ENCODE data around the gene FOLR2. TPM values are rescaled to one million over a fixed set of nuclear protein-coding genes. Genes with fewer than 3 reads are reported as not detected.

FOLR2 gene
- total RNA-seq, 1 donor from 2014 or later, result not detected

DNA sequence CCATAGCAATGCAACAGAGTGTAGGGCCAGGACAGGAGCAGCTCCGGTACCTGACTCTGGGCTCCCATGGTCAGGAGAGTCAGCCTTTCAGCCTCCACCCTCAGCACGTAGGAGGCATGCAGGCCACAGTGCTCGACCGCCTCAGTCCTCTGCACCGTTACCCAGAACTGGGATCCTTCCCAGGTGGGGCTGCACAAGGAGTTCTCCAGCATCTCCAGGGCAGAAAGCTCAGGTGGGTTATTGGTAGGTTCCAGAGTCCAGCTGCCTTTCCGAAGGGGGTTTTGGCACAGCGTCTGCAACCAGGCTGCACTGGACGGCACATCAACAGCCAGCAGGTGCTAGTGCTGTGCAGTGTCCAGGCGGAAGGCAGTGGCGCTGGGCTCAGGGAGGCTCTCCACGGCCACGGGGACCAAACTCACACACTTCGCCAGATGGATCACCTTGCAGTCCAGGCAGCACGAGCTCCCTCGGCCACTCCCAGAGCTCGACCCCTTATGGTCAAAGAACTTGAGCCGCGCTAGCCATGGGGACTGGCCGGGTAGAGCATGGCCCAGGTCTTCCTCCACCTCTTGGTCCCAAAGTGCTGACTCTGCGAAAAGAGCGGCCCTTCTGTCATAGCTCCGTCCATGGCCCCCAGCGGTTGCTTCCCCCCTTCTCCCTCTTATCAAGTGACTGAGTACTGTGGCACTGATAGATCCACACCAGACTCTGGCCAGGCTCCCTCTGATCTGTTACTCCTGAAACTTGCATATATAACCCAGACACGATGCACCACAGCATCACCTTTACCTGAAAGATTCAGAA, 34.3 kb downstream of the FOLR2 start:
- no peak overlapping the region for H3K4me3 Mint-ChIP-seq
- H3K27me3 Mint-ChIP-seq (ENCODE audit: low read depth), result peaks cover 20% of the 10 kb centered on the region
- H3K4me1 Mint-ChIP-seq, result no peaks in the 10 kb centered on the region
- no peak overlapping the region for H3K27ac Mint-ChIP-seq (ENCODE audit: unreplicated experiment)
- DNase-seq (ENCODE audit: low read depth, low spot score), result no peak
- H3K9me3 Mint-ChIP-seq, result peaks cover 7% of the 10 kb centered on the region
- no peak for TF ChIP-seq CTCF (conservative IDR thresholded peaks at IDR 0.05)
- peaks cover 3% of the 10 kb centered on the region for H3K36me3 Mint-ChIP-seq (ENCODE audit: low read depth)

- peaks cover 20% of the 10 kb centered on the region for H3K27me3 Mint-ChIP-seq (ENCODE audit: low read depth)
- peaks cover 7% of the 10 kb centered on the region for H3K9me3 Mint-ChIP-seq
- H3K4me3 Mint-ChIP-seq, result no peak overlapping the region
- no peak for TF ChIP-seq CTCF (conservative IDR thresholded peaks at IDR 0.05)
- no peaks in the 10 kb centered on the region for H3K4me1 Mint-ChIP-seq
- no peak for DNase-seq (ENCODE audit: low read depth, low spot score)
- no peak overlapping the region for H3K27ac Mint-ChIP-seq (ENCODE audit: unreplicated experiment)
- H3K36me3 Mint-ChIP-seq (ENCODE audit: low read depth), result peaks cover 3% of the 10 kb centered on the region
Observed at GRCh38 chr11:72251614-72252013, 35.0 kb downstream of the FOLR2 start.

- no peaks in the 10 kb centered on the region for H3K4me1 Mint-ChIP-seq
- H3K27me3 Mint-ChIP-seq (ENCODE audit: low read depth), result peaks cover 15% of the 10 kb centered on the region
- no peak overlapping the region for H3K27ac Mint-ChIP-seq (ENCODE audit: unreplicated experiment)
- peaks cover 7% of the 10 kb centered on the region for H3K9me3 Mint-ChIP-seq
- no peak overlapping the region for H3K4me3 Mint-ChIP-seq
- no peak for TF ChIP-seq CTCF (conservative IDR thresholded peaks at IDR 0.05)
- peaks cover 3% of the 10 kb centered on the region for H3K36me3 Mint-ChIP-seq (ENCODE audit: low read depth)
- DNase-seq (ENCODE audit: low read depth, low spot score), result no peak
Observed at GRCh38 chr11:72253392-72253791, 36.8 kb downstream of the FOLR2 start.

- Mint-ChIP-seq H3K9me3 (peaks cover 7% of the 10 kb centered on the region), H3K27ac (ENCODE audit: unreplicated experiment) (no peak overlapping the region), H3K27me3 (ENCODE audit: low read depth) (peaks cover 13% of the 10 kb centered on the region), H3K36me3 (ENCODE audit: low read depth) (peaks cover 3% of the 10 kb centered on the region), H3K4me3 (no peak overlapping the region), H3K4me1 (no peaks in the 10 kb centered on the region)
- no peak for TF ChIP-seq CTCF (conservative IDR thresholded peaks at IDR 0.05)
- DNase-seq (ENCODE audit: low read depth, low spot score), result no peak
Observed at GRCh38 chr11:72254299-72254993, 37.9 kb downstream of the FOLR2 start.

DNA sequence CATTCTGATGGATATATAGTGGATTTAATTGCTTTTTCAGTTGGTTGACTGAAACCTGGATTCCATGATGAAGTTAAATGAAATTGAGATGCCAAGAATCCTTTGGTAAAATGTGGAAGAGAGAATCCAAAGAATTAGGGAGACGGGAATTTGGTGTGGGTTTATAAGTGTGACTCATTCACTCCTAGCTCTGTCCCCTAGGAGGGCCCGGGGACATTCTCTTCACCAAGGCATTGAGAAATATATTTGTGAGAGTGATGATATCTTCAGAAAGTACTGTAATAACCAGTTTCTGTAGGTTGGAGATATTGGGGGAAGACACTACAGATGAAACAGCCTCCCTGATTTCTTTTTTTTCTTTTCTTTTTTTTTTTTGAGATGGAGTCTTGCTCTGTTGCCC, 41.0 kb downstream of the FOLR2 start:
- Mint-ChIP-seq H3K36me3 (ENCODE audit: low read depth) (peaks cover 3% of the 10 kb centered on the region), H3K9me3 (peaks cover 7% of the 10 kb centered on the region), H3K27ac (ENCODE audit: unreplicated experiment) (no peak overlapping the region), H3K27me3 (ENCODE audit: low read depth) (peaks cover 10% of the 10 kb centered on the region), H3K4me3 (no peak overlapping the region), H3K4me1 (no peaks in the 10 kb centered on the region)
- no peak for TF ChIP-seq CTCF (conservative IDR thresholded peaks at IDR 0.05)
- no peak for DNase-seq (ENCODE audit: low read depth, low spot score)

Data from neural crest cell (in vitro differentiated cells).